Osteocyte (in vitro differentiated cells): ENCODE data around the gene HNRNPD. TPM values are rescaled to one million over a fixed set of nuclear protein-coding genes. Genes with fewer than 3 reads are reported as not detected.
A peak's percentile ranks its signal among the peaks of the same experiment; 100 is the strongest.
"Not testable (repeated sequence)": the region's sequence is repeated elsewhere in the genome, so short reads cannot be mapped to it uniquely, and the experiment has no call there.

ENCODE experiments used
- DNase-seq: peaks from one replicate; pipeline ENCODE4 v3.0.0; 2021; ENCODE audit warnings: mixed read lengths; ENCODE audit not compliant: unreplicated experiment; ENCODE audit errors: extremely low spot score
- H3K27ac Mint-ChIP-seq: one replicate; pipeline ENCODE4 v1.8.0; 2021; ENCODE audit warnings: mild to moderate bottlenecking, mixed read lengths; ENCODE audit not compliant: unreplicated experiment
- H3K27me3 Mint-ChIP-seq: one replicate; pipeline ENCODE4 v1.8.0; 2021; ENCODE audit warnings: mixed read lengths; ENCODE audit not compliant: unreplicated experiment
- H3K36me3 Mint-ChIP-seq: one replicate; pipeline ENCODE4 v1.8.0; 2021; ENCODE audit warnings: mixed read lengths; ENCODE audit not compliant: unreplicated experiment
- H3K4me1 Mint-ChIP-seq: one replicate; pipeline ENCODE4 v1.8.0; 2021; ENCODE audit warnings: mixed read lengths; ENCODE audit not compliant: unreplicated experiment
- H3K4me3 Mint-ChIP-seq: one replicate; pipeline ENCODE4 v1.8.0; 2021; ENCODE audit warnings: mild to moderate bottlenecking, moderate library complexity, mixed read lengths; ENCODE audit not compliant: unreplicated experiment
- H3K9me3 Mint-ChIP-seq: one replicate; pipeline ENCODE4 v1.8.0; 2021; ENCODE audit warnings: mixed read lengths; ENCODE audit not compliant: unreplicated experiment
- total RNA-seq: library from RNA; stranded (reverse); gene quantifications from 2 replicates; pipeline ENCODE4 v1.2.1, GENCODE V29; 2021
- TF ChIP-seq, protein P1 (sequence below): fragments of 200-600 bp; sonication (generic); IDR thresholded peaks from 2 replicates; pipeline ENCODE4 v1.5.0; 2021; ENCODE audit warnings: antibody characterized with exemption, mild to moderate bottlenecking, moderate library complexity

HNRNPD gene
- total RNA-seq, 1 donor from 2014 or later = 197 TPM

DNA sequence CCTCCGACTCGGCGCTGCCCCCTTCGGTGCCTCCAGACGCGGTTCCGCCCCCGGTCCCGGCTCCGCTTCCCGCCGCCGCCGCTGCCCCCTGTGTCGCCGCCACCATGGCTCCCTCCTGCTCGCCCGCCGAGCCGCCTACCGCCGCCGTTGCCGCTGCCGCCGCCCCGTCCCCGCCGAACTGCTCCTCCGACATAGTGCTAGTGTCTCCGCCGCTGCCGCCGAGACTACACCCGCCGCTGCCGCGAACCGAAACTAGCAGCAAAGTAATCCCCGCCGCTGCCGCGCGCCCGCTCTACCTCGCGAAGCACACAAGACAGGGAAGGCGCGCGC is 340 bp downstream of the HNRNPD start:
- no peaks in the 10 kb centered on the region for H3K9me3 Mint-ChIP-seq
- peaks cover 10% of the 10 kb centered on the region for H3K36me3 Mint-ChIP-seq
- peak overlapping the region; percentile 98 for H3K27ac Mint-ChIP-seq
- TF ChIP-seq, protein P1, sequence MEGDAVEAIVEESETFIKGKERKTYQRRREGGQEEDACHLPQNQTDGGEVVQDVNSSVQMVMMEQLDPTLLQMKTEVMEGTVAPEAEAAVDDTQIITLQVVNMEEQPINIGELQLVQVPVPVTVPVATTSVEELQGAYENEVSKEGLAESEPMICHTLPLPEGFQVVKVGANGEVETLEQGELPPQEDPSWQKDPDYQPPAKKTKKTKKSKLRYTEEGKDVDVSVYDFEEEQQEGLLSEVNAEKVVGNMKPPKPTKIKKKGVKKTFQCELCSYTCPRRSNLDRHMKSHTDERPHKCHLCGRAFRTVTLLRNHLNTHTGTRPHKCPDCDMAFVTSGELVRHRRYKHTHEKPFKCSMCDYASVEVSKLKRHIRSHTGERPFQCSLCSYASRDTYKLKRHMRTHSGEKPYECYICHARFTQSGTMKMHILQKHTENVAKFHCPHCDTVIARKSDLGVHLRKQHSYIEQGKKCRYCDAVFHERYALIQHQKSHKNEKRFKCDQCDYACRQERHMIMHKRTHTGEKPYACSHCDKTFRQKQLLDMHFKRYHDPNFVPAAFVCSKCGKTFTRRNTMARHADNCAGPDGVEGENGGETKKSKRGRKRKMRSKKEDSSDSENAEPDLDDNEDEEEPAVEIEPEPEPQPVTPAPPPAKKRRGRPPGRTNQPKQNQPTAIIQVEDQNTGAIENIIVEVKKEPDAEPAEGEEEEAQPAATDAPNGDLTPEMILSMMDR = no peak
- DNase-seq = no peak
- H3K4me3 Mint-ChIP-seq = peak overlapping the region; percentile 92
- no peaks in the 10 kb centered on the region for H3K27me3 Mint-ChIP-seq
- H3K4me1 Mint-ChIP-seq = peaks cover 46% of the 10 kb centered on the region

DNA sequence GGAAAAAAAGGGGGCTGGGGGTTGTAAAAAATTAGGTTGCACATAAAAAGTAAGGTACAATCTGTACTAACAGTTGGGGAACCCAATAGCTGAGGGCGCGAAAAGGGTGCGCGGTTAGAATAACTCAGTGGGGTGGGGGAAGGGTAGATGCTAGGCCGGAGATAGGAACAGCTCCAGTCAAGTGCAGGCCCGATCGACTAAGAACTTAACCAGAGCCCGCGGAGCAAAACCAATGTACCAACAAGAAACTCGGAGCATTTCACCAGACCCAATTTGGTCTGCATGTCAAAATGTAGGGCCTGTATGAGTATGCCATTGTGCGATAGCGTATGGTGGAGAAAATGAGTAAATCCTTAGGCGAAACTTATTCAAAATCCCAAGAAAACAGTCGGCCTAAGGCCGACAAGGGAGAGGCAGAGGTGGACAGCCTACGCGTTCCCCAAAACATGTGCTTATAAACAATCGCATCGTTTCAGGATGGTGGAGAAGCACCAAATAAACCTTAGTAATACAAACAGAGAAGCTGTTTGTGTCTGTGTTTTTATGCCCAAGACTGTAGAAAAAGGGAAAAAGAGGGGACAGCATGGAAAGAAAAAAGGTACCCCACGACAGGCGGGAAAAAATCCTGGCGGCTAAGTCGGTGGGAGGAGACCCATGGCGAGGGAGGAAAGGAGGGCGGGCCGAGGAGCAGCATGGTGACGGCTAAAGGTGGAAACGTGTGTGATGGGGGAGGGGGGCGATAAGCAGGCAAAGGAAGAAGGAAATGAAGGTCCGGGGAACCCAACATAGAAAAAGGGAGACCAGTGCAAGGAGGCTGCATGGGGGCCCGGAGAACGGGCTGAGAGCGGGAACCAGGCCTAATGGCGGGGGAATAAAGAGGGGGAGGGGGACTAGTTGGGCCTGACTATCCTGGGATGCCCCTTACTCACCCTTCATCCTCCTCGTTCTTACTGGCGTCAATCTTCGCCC is 990 bp downstream of the HNRNPD start:
- Mint-ChIP-seq H3K4me1 (peaks cover 49% of the 10 kb centered on the region), H3K4me3 (peak overlapping the region; percentile 92), H3K36me3 (peaks cover 11% of the 10 kb centered on the region), H3K27me3 (no peaks in the 10 kb centered on the region), H3K27ac (peak overlapping the region; percentile 98), H3K9me3 (no peaks in the 10 kb centered on the region)
- DNase-seq = peak; percentile 85
- TF ChIP-seq, protein P1 = no peak

DNA sequence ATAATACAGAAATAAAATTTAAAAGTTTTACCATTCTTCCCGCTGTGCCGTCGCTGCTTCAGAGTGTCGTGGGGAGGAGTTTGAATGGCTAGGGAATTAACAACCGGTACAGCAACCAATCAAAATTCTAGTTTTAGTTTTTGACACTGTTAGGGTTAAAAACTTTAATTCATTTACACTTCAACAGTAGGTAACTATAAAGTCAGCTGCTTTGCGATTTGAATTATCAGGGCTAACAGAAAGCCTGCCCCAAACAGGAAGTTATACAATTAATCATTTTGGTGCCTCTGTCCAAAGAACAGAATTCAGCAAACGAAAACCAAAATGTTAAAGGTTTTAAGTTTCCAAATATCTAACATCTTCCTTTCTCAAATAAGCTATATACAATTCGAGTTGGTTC is 2.3 kb downstream of the HNRNPD start:
- DNase-seq = no peak
- Mint-ChIP-seq H3K9me3 (no peaks in the 10 kb centered on the region), H3K36me3 (peaks cover 17% of the 10 kb centered on the region), H3K4me1 (peaks cover 52% of the 10 kb centered on the region), H3K27me3 (no peaks in the 10 kb centered on the region), H3K4me3 (peak overlapping the region; percentile 92), H3K27ac (peak overlapping the region; percentile 98)
- TF ChIP-seq, protein P1 = no peak

DNA sequence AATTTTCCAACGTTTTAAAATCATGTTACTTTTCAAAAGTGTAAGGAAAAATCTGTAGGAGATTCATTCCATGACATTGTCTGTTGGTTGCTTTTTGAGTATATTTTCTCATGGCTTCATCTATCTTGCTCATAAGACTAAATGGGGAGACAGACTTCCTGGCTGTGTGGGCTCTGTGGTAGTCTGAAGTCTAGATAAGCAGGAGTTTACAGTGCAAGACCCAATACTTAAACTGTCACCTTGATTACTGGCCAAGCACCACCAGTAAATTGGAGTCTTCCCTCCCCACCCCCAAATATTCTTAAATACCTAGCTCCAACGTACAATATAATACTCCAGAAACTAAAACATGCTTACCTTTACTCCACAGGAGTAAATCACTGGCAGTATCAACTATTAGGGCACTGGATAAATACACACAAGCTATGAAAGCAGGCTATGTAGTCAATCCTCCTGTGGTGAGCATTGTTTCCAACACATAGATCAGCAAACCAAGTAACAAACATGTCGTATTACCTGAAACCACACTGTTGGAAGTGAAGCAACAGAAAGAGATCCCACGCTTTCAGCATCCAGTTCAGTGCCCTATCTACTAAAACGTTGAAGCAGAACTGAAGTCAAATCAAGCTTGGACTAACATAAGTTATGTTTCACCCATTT is 6.2 kb downstream of the HNRNPD start:
- Mint-ChIP-seq H3K9me3 (no peaks in the 10 kb centered on the region), H3K27ac (peak overlapping the region; percentile 15), H3K4me1 (peaks cover 59% of the 10 kb centered on the region), H3K27me3 (no peaks in the 10 kb centered on the region), H3K4me3 (no peak overlapping the region), H3K36me3 (peaks cover 21% of the 10 kb centered on the region)
- no peak for DNase-seq
- TF ChIP-seq, protein P1 = no peak

DNA sequence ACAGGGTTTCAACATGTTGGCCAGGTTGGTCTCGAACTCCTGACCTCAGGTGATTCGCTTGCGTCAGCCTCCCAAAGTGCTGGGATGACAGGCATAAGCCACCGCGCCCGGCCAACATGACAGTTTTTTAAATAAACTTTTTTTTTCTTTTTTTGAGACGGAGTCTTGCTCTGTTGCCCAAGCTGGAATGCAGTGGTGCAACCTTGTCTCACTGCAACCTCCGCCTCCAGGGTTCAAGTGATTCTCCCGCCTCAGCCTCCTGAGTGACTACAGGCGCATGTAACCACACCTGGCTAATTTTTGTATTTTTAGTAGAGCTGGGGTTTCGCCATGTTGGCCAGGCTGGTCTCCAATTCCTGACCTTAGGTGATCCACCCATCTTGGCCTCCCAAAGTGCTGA is 7.4 kb downstream of the HNRNPD start:
- H3K36me3 Mint-ChIP-seq = peaks cover 19% of the 10 kb centered on the region
- peaks cover 61% of the 10 kb centered on the region for H3K4me1 Mint-ChIP-seq
- not testable (repeated sequence) for H3K27ac Mint-ChIP-seq, H3K4me3 Mint-ChIP-seq, H3K27me3 Mint-ChIP-seq, DNase-seq, H3K9me3 Mint-ChIP-seq
